ENCODE results near the gene EPDR1.
A peak's percentile ranks its signal among the peaks of the same experiment; 100 is the strongest.

The EPDR1 gene

DNA sequence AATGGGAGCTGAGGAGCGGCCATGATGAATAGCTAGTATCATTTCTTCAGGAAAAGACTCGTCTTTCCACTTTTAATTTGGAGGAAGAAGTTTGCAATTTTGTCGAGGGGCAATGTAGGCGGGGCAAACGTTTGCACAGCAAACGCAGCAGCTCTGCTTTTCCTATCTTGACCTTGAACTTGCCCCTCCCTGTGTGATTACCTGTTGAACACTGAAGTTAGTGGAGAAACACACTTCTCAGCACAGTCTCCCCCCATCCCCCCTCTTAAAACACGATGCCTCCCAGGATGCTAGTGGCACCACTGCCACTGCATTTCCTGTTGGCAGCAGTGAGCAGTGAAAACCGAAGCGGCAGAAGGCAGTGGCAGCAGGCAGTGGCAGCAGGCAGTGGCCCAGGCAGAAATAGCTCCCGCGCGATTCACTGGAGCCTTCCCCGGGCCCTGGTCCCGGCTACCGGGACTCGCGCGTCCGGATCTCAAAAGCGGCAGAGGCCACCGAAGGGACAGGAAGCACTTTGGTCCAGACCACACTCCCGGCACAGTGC lies at the start of gene EPDR1:
TSS of gene EPDR1 (plus strand) at position 336 of the 544 bp plus-strand sequence. CDS start 300 bp downstream, outside the sequence.
- DNase-seq: peak; percentile 20

DNA sequence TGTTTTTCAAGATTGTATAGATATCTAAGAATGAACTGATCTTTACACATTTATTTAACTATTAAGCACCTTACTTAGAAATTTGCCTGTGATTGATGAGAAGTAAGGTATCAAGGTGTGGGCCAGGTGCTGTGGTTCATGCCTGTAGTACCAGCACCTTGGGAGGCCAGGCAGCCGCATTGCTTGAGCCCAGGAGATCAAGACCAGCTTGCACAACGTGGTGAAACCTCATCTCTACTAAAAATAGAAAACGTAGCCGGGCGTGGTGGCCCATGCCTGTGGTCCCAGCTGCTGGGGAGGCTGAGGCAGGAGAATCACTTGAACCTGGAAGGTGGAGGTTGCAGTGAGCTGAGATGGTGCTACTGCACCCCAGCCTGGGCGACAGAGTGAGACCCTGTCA lies 38.4 kb upstream of the EPDR1 start:
- DNase-seq: no peak

- DNase-seq: no peak
These were observed 27.1 kb upstream of the EPDR1 start for GRCh38 chr7:37893359-37893758.

- no peak for DNase-seq
These were observed 25.8 kb upstream of the EPDR1 start for GRCh38 chr7:37894671-37895070.

GRCh38 chr7:37899712-37900247 lies 20.7 kb upstream of the EPDR1 start:
- DNase-seq: no peak

GRCh38 chr7:37901236-37901827 lies 19.1 kb upstream of the EPDR1 start:
- no peak for DNase-seq

DNA sequence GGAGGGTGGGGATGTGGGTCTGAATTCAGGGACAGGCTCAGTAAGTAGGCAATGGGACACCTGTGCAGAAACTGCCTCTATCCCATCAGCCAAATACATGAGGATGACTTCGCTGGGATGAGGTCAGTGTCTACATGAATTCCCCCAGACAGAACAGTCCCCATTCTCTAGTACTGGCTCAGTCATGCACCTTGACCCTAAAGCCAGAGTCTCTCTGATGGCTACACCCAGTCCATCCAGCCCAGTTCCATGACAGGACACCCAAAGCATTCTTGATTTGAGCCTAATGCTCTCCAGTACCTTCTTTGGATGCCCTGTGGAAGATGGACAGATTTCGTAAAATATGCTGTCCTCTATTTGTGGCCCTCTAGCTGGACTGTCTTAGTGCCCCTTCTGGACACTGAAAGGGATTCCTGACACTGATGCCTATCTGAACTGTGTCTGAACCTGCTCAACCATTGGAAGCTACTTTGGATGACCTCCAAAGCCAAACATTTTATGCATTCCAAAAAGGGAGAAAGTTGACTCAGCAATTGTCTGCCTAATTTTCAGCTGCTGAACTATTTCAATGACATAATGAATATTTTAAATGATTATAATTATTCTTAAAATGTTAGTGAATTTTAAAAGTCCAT lies 18.4 kb upstream of the EPDR1 start:
- no peak for DNase-seq

DNA sequence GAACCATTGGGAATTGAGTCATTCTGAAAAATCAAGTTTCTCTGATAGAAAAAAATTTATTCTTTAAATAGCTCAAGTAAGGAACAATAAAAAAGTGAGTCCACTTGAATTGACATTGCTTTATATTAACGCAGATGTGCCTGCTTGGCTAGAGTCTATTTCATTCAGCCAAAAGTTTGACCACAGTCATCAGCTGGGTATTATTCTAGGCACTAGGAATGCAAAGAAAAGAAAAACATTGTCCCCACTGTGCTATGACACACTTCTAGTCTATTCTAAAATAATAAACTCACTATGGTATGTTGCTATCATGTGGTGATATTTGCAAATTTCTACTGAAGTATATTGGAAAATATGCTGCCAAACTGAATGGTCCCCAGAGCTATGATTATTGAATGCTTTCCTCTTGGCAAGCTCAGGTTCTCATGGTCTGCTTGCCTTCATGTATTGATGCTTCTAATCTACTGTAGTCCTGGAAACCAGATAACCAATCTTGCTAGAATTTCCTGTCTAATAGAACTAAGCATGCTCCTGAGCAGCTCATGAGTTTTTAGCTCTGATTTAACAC lies 12.1 kb upstream of the EPDR1 start:
- DNase-seq: no peak

DNA sequence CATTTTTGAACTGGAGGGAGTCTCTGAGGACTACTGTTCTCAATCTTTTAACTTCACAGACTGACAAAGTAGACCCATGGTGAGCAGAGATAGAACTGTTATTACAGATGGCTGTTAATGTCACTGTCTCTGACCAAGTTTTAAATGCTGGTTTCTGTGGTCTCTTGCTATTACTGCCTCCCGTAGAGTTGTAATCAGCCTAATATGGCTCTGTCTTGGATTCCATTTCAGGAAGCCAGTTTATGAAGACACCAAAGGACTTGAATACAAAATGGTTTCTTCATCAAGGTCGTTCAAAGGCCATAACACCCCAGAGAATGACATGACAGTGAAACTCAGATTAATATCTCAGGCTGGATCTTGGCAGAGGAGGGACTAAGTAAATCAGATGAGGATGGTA lies 7.7 kb upstream of the EPDR1 start:
- no peak for DNase-seq

- no peak for DNase-seq
These were observed 5.0 kb upstream of the EPDR1 start for GRCh38 chr7:37915438-37915837.

GRCh38 chr7:37916017-37916672 lies 4.3 kb upstream of the EPDR1 start:
- no peak for DNase-seq

- peak; percentile 11 for DNase-seq
These were observed 3.5 kb upstream of the EPDR1 start, which contains the start of gene SFRP4 for GRCh38 chr7:37916673-37917660. SFRP4 (minus strand) TSS chr7:37916817; CDS start chr7:37916537, 280 bp downstream.

DNA sequence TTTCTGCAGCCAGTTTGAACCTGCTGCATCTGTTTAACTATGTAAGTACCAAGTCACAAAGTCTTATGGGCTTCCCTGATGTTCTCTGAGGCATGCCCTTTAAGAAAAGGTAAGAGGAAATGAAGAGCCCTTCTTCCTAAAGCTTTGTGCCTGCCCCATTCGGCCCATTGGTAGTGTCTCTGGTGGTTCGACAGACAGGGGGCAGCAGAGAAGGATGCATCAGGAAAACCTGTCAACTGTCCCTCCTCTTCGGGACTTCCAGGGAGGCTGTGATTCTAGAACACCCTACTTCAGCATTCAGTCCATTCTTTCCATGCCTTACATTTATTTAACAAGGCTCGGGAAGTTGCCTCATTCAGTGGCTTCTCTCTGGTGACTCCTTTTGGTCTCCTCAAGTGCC lies 1.9 kb upstream of the EPDR1 start:
- DNase-seq: no peak

DNA sequence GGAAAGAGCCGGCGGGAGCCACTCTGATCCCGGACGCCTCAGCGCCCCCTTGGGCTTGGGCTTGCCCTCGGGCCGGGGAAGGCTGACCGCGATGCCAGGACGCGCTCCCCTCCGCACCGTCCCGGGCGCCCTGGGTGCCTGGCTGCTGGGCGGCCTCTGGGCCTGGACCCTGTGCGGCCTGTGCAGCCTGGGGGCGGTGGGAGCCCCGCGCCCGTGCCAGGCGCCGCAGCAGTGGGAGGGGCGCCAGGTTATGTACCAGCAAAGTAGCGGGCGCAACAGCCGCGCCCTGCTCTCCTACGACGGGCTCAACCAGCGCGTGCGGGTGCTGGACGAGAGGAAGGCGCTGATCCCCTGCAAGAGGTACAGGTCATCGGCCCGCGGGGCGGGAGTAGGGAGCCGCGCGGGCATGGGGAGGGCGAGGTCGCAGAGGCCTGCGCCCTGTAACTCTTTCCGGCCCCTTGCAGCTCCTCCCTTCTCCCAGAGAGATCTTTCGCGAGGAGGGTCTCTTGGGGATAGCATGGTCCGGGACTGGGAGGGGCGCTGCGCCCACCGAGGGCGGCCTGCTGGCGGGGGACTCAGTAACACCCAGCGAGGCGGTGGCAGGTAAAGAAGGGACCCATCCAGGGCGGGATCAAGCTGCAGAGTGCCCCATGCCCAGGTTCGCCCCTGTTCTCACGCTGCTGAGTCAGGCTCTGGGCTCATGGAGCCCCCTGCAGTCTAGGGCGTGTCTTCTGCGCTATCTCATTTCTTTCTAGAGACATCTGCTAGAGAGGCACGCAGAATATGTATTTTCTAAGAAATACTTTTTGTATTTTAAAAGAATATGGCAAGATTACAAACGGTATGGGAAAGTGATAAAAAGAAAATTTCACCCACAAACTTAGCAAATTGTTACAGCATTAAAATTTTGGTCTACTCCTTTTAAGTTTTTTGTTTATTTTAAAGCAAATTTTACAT lies 687 bp downstream of the EPDR1 start:
- no peak for DNase-seq

DNA sequence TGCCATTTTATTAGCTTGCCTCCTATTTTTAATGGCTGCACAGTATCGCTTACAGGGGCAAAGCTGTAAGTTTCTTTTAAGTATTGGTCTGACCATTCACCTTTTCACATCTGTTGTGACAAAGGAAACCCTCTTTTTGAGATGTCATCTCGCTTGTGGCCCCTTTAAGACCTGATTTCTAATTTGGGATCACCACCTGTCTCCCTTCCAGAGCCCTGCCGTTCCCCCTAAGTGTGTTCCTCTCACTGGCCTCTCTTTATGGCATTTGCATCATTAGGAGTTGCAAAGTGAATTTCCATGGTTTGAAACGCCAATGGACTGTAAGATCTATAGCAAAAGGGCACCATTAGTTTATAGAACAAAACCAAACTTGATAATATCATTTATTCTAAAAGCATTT lies 1.4 kb downstream of the EPDR1 start:
- DNase-seq: no peak

DNA sequence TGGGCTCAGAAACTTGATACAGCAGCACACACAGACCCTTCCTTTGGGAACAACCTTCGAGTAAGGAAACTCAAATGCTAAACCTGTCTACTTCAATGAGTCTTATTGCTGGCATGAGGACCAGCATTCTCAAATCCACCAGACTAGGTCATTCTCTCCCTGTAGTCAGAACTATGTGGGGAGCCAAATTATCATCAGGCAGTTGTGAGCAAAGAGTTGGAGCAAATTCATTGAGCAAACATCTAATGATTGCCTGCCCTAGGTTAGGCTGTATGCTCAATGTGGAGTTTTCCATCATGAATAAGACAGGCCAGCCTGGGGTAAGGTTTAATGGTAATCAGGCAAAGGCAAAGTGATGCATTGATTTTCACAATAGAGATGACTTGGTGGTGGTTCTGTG lies 3.6 kb downstream of the EPDR1 start:
- no peak for DNase-seq

DNA sequence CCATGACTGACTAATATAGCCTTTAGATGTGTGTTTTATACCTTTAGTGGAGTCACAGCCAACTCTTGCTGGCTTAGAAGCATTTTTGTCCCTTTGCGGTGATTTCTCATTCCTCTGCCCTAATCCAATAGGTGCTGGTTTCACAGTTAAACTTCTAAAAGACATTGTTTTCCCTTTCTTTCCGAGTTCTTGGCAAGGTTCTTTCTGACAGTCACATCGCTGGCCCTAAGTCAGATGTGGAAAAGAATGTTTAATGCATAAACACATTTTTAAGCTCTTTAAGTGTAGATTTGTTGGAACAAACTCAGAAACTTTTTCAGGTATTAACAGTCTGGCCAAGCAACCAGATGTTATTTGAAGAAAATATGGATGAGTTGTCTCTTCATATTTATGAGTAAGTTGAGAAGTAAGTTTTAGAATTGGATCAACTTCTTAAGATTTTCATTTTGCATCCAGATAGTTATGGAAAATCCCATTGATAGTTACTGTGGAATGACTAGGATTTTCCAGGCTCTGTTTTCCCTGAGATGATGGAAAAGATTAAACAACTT lies 4.1 kb downstream of the EPDR1 start:
- no peak for DNase-seq

GRCh38 chr7:37925620-37926019 lies 5.2 kb downstream of the EPDR1 start:
- no peak for DNase-seq

DNA sequence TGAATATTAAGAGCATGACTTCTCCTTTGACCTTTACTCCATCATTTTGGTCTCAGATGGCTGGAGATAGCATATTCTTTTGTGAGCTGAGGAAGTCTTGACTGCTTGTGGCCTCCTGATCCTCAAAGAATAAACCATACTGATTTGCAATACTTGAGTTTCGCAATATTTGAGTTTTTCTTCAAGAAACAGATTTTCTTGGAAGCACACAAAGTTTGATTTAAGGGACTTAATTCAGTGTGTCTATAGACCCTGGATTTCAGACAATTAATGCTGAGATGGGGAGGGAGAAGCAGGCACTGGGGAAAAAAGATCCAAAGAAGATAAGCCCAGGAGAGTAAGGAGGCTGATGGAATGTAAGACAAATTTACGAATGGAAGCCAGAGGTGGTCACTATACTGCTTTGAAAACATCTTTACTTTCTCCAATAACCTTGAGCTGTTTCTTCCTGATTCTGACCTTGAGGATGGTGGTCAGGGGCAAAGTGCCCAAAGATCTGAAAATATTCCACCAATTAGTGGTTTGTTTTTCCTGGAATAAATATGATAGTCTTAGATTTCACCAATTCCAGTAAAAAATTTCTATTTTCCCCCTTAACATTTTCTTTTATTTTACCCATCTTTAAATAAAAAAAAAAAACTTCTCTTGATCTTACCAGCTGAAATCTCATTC lies 7.5 kb downstream of the EPDR1 start:
- no peak for DNase-seq

DNA sequence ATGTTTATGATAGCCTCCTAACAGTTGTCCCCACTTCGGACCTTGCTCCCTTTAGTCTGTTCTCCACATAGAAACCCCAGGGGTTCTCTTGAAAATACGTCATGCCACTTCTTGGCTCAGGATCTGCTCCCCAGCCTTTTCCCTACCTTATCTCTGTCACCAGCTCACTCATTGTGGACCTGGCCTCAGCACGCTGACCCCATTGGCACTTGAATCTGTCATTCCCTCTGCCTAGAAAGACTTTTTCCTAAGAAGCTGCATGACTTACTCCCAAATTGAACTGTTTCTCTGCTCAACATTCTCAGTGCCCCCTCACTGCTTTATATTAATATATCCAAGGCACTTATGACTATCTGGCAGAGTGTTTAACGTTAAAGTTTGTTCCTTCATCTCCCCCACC lies 8.4 kb downstream of the EPDR1 start:
- DNase-seq: no peak

Data from CD4-positive, alpha-beta T cell treated with Interleukin-4 for 4 hours (primary cell).